Measurements from ENCODE around the gene LCE2D.
"Not testable (repeated sequence)": the region's sequence is repeated elsewhere in the genome, so short reads cannot be mapped to it uniquely, and the experiment has no call there.

The LCE2D gene, protein sequence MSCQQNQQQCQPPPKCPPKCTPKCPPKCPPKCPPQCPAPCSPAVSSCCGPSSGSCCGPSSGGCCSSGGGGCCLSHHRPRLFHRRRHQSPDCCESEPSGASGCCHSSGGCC

DNA sequence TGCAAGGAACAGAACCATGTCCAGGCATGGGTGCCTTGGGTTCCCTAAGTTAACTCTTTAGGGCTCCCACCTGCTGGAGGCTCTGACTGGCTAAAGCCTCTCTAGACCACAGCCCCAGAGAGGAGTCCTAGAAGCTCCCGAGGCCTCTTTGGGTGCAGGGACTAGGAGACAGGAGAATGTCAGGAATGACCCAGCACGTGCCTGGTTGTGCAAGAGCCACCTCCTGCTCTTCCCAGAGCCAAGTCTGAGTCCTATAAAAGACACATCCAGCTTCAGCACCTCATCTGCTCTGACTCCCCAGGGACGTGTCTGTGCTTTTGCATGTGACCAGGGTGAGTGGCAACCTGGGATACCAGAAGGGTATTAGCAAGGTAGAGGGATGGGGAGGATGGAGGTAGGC lies at the start of gene LCE2D:
Gene LCE2D (plus strand): TSS at position 283 of the 400 bp plus-strand sequence. CDS start 726 bp downstream, outside the sequence.
- no peak for DNase-seq

GRCh38 chr1:152613511-152613910 lies 49.7 kb upstream of the LCE2D start, which contains the start of gene LCE3B:
Gene LCE3B (plus strand): TSS chr1:152613811. CDS start chr1:152613811, 0 bp downstream.
- no peak for DNase-seq

- no peak for DNase-seq
These were observed 41.2 kb upstream of the LCE2D start for GRCh38 chr1:152621993-152622392.

DNA sequence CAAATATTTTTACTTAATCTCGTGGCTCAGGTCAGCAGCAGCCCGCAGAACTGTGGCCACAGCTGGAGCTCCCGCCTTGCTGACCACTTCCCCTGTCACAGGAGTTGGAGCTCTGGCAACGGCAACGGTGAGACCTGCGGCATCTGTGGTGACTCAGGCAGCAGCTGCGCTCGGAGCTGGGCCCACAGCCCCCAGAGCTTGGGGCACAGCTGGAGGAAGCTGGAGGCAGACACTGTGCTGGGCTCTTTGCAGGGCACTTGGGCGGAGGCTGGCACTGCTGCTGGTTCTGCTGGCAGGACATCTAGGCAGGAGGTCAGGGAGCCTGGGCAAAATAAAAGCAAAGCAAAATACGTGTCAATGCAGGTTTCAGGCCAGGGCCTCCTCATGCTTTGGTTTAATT lies 40.4 kb upstream of the LCE2D start, which contains the start of gene LCE3A:
Gene LCE3A (minus strand): TSS at position 301 of the 400 bp plus-strand sequence. CDS start 0 bp downstream, at position 301.
- no peak for DNase-seq

- DNase-seq, result no peak
These were observed 39.9 kb upstream of the LCE2D start for GRCh38 chr1:152623203-152623844.

GRCh38 chr1:152626744-152627143 lies 36.4 kb upstream of the LCE2D start:
- no peak for DNase-seq

DNA sequence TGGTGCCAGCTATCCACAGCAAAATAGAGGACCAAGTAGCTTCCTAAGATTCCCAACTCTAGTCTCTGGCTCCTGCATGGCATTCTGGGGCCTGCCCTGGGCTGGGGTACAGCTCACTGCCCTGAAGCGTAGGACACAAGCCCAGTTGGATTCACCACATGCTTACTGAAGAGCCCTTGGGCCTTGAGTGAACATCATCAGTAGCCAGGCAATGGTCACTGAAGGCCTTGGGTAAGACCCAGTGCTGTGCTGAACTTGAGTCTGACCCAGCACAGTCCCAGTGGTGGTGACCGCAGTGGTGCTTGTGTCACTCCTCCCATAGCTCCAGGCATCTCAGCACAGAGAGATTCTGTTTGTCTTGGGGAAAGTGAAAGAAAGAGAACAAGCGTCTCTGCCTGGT lies 32.6 kb upstream of the LCE2D start:
- DNase-seq, result no peak

- no peak for DNase-seq
These were observed 22.8 kb upstream of the LCE2D start for GRCh38 chr1:152640351-152640750.

- no peak for DNase-seq
These were observed 19.2 kb upstream of the LCE2D start for GRCh38 chr1:152643945-152644344.

DNA sequence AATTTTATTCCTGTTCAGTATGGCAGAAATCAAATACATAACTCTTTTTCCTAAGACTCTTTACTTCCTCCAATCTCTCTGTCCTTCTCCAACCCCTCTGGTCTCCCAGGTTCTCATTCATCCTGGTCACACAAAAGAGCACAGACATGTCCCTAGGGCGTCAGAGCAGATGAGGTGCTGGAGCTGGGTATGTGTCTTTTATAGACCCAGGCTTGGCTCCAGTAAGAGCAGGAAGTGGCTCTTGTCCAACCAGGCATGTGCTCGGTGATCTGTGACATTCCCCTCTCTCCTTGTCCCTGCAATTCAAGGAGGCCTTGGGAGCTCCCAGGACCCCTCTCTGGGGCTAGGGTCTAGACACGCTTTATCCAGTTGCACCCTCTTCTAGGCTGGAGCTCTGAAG lies 18.0 kb upstream of the LCE2D start:
- no peak for DNase-seq

DNA sequence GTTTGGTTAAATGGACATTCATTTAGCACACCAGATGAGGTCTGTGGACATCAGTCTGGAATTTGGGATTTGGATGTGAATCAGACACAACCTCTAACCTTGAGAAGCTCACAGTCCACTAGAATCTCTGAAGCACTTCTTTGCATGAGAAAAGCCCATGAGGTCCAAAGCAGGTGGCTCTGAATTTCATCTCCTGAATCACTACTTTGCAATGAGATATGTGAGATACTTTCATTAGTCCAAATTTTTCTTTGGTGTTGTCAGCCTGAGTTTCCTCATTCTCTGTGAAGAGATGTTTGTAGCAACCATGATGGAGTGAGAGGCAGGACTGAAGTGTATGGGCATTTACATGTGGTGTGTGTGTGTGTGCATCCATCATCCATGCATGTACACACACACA lies 16.5 kb upstream of the LCE2D start:
- no peak for DNase-seq

- DNase-seq, result peak; percentile 5
These were observed 9.1 kb upstream of the LCE2D start for GRCh38 chr1:152654110-152654509.

DNA sequence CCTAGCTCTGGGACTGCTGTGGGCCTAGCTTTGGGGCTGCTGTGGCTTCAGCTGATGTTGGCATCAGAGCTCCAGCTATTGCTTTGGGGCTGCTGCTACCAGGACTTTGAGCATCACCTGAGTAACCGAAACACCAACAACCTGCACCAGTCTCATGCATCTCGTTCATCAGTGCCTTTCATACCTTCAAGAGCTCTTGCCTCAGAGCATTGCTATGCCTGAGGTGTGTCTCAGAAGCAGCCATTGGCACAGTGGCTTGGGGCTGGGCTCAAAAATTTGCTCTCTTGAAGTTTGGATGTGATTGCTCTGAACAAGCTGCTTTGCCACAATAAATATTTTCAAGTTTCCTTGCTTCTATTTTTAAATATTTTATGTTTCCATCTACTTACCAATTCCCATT lies 6.7 kb upstream of the LCE2D start:
- no peak for DNase-seq

- DNase-seq, result no peak
These were observed 5.5 kb upstream of the LCE2D start for GRCh38 chr1:152657677-152658076.

DNA sequence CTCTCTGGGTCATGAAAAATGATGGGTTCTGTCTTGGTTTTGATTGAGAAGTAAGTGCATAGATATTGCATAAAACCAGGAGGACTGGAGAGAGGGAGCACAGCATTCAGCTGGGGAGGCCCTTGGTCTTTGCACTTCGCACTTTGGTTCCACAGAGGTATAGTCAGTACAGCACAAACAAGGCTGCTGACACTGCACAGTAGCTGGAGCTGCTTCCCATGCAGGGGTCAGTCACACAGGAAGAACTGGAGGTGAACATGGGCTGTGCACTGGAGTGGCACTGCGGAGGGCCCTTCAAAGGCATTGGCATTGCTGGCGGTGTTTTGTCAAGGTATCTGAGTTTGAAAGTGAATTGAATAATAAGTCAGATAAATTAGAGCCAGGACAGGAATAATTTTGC lies 4.5 kb upstream of the LCE2D start:
- no peak for DNase-seq

GRCh38 chr1:152666171-152666570 lies 3.0 kb downstream of the LCE2D start:
- DNase-seq, result not testable (repeated sequence)

GRCh38 chr1:152667648-152668047 lies 4.5 kb downstream of the LCE2D start:
- no peak for DNase-seq

DNA sequence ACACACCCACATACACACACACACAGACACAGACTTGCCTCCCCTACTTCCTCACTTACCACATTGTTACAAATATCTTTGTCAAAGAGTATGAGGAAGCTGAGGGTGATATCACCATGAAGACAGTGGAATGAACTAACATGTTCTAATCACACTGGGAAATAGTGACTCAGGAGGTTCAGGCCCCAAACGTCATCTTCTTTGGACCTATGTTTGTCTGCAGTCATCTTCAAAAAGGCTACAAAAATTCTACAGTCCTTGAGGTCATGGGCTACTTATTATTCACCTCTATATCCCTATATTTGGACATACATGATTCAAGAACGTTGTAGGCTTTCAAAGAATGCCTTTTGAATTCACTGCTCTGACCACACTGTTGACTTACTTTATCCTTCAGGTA lies 9.8 kb downstream of the LCE2D start:
- no peak for DNase-seq

DNA sequence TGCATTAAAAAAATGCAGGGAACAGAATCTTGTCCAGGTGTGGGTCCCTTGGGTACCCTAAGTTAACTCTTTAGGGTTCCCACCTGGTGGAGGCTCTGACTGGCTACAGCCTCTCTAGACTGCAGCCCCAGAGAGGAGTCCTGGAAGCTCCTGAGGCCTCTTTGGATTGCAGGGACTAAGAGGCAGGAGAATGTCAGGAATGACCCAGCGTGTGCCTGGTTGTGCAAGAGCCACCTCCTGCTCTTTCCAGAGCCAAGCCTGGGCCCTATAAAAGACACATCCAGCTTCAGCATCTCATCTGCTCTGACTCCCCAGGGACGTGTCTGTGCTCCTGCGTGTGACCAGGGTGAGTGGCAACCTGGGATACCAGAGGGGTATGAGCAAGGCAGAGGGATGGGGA lies 11.8 kb downstream of the LCE2D start, which contains the start of gene LCE2C:
Gene LCE2C (plus strand): TSS at position 297 of the 400 bp plus-strand sequence. CDS start 737 bp downstream, outside the sequence.
- DNase-seq, result not testable (repeated sequence)

DNA sequence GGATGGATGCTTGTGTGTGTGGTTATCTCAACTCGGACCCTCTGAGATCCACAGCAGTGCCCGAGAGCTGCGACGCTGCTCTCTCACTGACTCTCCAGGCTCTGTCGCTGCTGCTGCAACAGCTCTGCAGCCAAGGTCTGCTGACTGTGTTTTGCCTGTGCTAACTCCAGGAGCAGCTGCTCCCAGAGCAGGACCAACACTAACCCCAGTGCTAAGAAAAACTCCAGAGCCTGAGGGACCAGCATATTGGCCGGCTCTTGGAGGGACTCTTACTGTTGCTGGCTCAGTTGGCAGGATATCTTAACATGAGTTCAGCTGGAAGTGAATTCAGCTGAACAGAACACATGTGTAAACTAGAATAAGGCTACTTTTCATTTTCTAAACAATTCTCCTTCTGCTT lies 16.3 kb downstream of the LCE2D start:
- DNase-seq, result no peak

- no peak for DNase-seq
These were observed 18.4 kb downstream of the LCE2D start for GRCh38 chr1:152681616-152682015.

DNA sequence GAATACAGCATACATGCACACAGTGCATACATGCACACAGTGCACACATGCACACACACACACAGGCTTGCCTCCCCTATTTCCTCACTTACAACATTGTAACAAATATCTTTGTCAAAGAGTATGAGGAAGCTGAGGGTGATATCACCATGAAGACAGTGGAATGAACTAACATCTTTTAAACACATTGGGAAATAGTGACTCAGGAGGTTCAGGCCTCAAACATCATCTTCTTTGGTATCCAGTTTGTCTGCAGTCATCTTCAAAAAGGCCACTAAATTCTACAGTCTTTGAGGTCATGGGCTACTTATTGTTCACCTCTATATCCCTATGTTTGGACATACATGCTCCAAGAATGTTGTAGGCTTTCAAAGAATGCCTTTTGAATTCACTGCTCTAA lies 20.7 kb downstream of the LCE2D start:
- DNase-seq, result no peak

- DNase-seq, result not testable (repeated sequence)
These were observed 22.6 kb downstream of the LCE2D start, which contains the start of gene LCE2B for GRCh38 chr1:152685823-152686222. Gene LCE2B (plus strand): TSS chr1:152686123. CDS start chr1:152686844, 721 bp downstream.

All from NCI-H2171 (cell line).